Measurements from ENCODE around the gene CABLES1. TPM values are rescaled to one million over a fixed set of nuclear protein-coding genes. Genes with fewer than 3 reads are reported as not detected.
A peak's percentile ranks its signal among the peaks of the same experiment; 100 is the strongest.

Gene CABLES1
- total and polyA plus RNA-seq, 2 of the 4 experiments (the other 2 are of a cell fraction): 4.7 to 5.7 TPM

- Histone ChIP-seq H3K56ac (ENCODE audit: extremely low read depth, insufficient read depth, low read length) (0 out of 2 replicates have a peak overlapping the region, but pooled peaks have one; percentile 24), H3K14ac (replicated peaks; ENCODE audit: low read depth, low read length) (peak overlapping the region; percentile 88), H4K20me1 (ENCODE audit: insufficient read depth, low read length) (peaks cover 48% of the 10 kb centered on the region), H3K79me1 (ENCODE audit: low read depth in 1 of 2, low read length in 2 of 2) (peaks cover 22 to 62% of the 10 kb centered on the region in 2 experiments), H4K5ac (ENCODE audit: low read depth, low read length) (peak overlapping the region; percentile 14), H3K27ac (ENCODE audit: insufficient read depth, low read length) (peak overlapping the region; percentile 59), H4K91ac (ENCODE audit: insufficient read depth, low read depth, low read length) (peak overlapping the region; percentile 7), H3K9ac (ENCODE audit: low read depth, low read length) (peak overlapping the region; percentile 83), H3K4ac (ENCODE audit: low read depth, low read length) (peak overlapping the region; percentile 78), H3K23ac (ENCODE audit: low read depth, low read length) (peak overlapping the region; percentile 39), H2BK15ac (ENCODE audit: low read depth, low read length) (peak overlapping the region; percentile 14; the same call in 1 of the 3 replicates), H2AFZ (replicated peaks; ENCODE audit: low read length, poor library complexity) (peak overlapping the region; percentile 91), H2AK5ac (ENCODE audit: low read depth, low read length) (no peak overlapping the region), H3K36me3 (ENCODE audit: control insufficient read depth, insufficient read depth, low read length) (peaks cover 5% of the 10 kb centered on the region), H2BK5ac (ENCODE audit: low read depth, low read length, poor library complexity, severe bottlenecking) (peak overlapping the region; percentile 20), H3K4me3 (ENCODE audit: insufficient read depth, low read depth, low read length) (peak overlapping the region; percentile 79), H2AK9ac (replicated peaks; ENCODE audit: low read depth, low read length, poor library complexity) (peak overlapping the region; percentile 12), H2BK20ac (ENCODE audit: low read depth, low read length) (no peak overlapping the region), H3K18ac (ENCODE audit: low read depth, low read length) (peak overlapping the region; percentile 22; the same call in 1 of the 2 replicates), H3K4me2 (ENCODE audit: low read depth, low read length) (peak overlapping the region; percentile 86), H3K9me3 (ENCODE audit: control insufficient read depth, insufficient read depth, low read length) (no peaks in the 10 kb centered on the region), H2BK120ac (ENCODE audit: low read depth, low read length) (peak overlapping the region; percentile 51; the same call in 1 of the 2 replicates), H3K4me1 (ENCODE audit: control insufficient read depth, insufficient read depth, low read length) (peaks cover 26% of the 10 kb centered on the region), H4K8ac (ENCODE audit: low read depth in 2 of 2, low read length in 2 of 2) (peak overlapping the region; percentile 31 to 65; a peak in 2 of 4 replicates), H3K27me3 (ENCODE audit: control insufficient read depth, insufficient read depth, low read length) (no peaks in the 10 kb centered on the region), H3K9me1 (ENCODE audit: insufficient read depth, low read length) (peaks cover 21% of the 10 kb centered on the region)
- ChIA-PET POLR2A (ENCODE audit: unreplicated experiment) (no interaction called here), CTCF (interaction anchor here (0.6 kb wide), 1 partner anchor 155 kb away, joined by 3 read pairs; no protein-coding TSS in a partner anchor)
- 53% methylated on average over 9 of the region's 12 CpGs; no CpG with 5 or more reads in 1 of the 2 experiments for WGBS, 2 experiments (ENCODE audit: extremely low coverage in 2 of 2, insufficient read length in 1 of 2)
- dilution Hi-C loops (cut with HindIII; ENCODE audit: low sequenced_read_pairs, unreplicated experiment): no loop called here
- DNase-seq (no peak), ATAC-seq (ENCODE audit: low read depth) (no peak)
- TF ChIP-seq MXI1 (IDR thresholded peaks at IDR 0.05; ENCODE audit: borderline replicate concordance, low read depth, low read length): no peak
- no peak for TF ChIP-seq ELK1 (IDR thresholded peaks at IDR 0.05; ENCODE audit: borderline replicate concordance, low read depth, low read length)
- TF ChIP-seq MAZ (IDR thresholded peaks at IDR 0.05; ENCODE audit: borderline replicate concordance, low read depth, low read length): no peak
- no peak for TF ChIP-seq SMC3 (IDR thresholded peaks at IDR 0.05; ENCODE audit: low read depth, low read length)
- no peak for TF ChIP-seq NFE2L2 (IDR thresholded peaks at IDR 0.05; ENCODE audit: low read depth, low read length)
- TF ChIP-seq CHD1 (IDR thresholded peaks at IDR 0.05; ENCODE audit: low read depth, low read length): no peak
- TF ChIP-seq RAD21 (IDR thresholded peaks at IDR 0.05; ENCODE audit: low read length): no peak
- TF ChIP-seq RFX5 (IDR thresholded peaks at IDR 0.05; ENCODE audit: low read depth, low read length): no peak
- no peak for TF ChIP-seq USF2 (IDR thresholded peaks at IDR 0.05; ENCODE audit: low read depth, low read length)
- no peak for TF ChIP-seq MAFK (IDR thresholded peaks at IDR 0.05; ENCODE audit: low read depth, low read length)
- no peak for TF ChIP-seq FOS (IDR thresholded peaks at IDR 0.05; ENCODE audit: low read depth, low read length)
- TF ChIP-seq CTCF (conservative IDR thresholded peaks at IDR 0.05; ENCODE audit: low read depth, low read length): no peak
- no peak for TF ChIP-seq POLR2A (IDR thresholded peaks at IDR 0.05; ENCODE audit: low read depth, low read length)
- intact Hi-C loops (cut with micrococcal nuclease): loop anchor here (5.0 kb wide), 2 partner anchors 70 to 90 kb away; no protein-coding TSS in a partner anchor
- in situ Hi-C loops (cut with MboI; ENCODE audit: low sequenced_read_pairs): loop anchor here (10.0 kb wide), 1 partner anchor 238 kb away; no protein-coding TSS in a partner anchor
- no TSS peak for BruUV-seq (replicated peaks)
Observed at GRCh38 chr18:23137097-23137635, 1.9 kb downstream of the CABLES1 start.
